GM18502 (cell line): ENCODE measurements around the gene SARNP.

Experiments
- ATAC-seq: cut with Tn5 transposase; IDR thresholded peaks from one replicate; pipeline ENCODE4 v1.9.1; 2021; ENCODE audit warnings: mild to moderate bottlenecking; ENCODE audit not compliant: unreplicated experiment, poor library complexity

Gene SARNP

DNA sequence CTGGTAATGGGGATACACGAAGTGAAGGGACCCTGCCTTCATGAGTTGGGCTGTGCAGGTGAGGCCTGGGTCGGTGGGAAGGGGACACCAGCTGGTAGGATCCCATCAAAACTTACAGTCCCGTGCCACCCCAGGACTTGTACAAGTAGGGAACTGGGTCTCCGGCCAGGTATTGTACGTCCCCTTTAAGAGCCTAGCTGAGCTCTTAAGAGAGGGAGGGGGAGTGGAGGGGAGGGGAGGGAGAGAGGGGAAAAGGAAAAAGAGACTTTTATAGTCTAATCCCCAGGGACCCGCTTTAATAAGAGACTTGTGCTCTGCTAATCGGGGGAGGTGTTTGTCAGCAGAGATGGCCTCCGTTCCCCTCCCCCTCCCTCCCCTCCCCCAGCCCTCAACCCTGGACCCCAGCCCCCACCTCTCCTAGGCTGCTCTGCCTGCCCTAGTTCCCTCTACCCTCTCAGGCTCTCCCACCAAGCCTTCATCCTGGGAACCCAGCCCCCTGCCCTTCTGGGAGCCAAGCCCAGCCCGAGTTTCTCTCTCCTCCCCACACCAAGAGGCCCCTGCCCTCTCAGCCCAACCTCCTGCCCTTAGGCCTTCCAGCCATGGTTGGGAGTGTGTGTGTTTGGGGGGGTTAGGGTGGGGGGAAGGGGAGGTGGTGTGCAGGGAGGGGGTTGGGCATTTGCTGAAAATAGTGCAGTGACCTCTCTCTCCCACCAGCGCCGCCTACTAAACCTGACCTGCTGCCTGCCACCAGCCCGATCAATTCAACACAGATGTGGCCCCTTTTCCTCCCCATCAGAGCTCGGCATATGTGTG lies 72.0 kb downstream of the SARNP start:
- no peak for ATAC-seq

- ATAC-seq, result no peak
These were observed 73.0 kb downstream of the SARNP start for GRCh38 chr12:55744340-55745030.

GRCh38 chr12:55743406-55744339 lies 73.9 kb downstream of the SARNP start:
- peak; percentile 52 for ATAC-seq

DNA sequence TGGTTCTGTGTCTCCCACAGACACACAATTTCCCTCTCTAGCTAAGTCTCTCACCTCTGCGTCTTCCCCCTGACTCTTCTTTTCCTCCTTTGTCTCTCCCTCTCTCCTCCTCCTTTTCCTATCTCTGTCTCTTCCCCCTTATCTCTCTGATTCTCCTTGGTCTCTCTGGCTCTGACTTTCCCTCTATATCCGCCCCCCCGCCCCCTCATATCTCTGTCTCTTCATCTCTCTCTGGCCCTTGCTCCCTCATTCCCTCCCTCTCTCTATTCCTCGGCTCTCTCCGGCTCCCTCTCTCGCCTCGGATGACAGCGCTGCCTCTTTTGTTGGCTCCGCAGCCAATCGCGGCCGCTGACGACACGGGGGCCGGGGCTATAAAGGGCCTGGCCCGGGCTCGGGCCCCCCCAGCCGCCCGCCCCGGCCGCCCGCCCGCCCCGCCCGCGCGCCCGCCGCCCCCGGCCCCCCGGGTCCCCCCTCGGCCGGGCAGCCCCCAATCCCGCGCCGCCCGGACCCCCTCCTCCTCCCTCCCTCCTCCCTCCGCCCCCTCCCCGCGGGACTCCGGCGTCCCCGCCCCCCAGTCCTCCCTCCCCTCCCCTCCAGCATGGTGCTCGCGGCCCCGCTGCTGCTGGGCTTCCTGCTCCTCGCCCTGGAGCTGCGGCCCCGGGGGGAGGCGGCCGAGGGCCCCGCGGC lies 74.7 kb downstream of the SARNP start, which contains the start of gene GDF11:
Gene GDF11 (plus strand): TSS at position 404 of the 687 bp plus-strand sequence. CDS start 195 bp downstream, at position 599.
- ATAC-seq, result peak; percentile 44

- no peak for ATAC-seq
These were observed 75.4 kb downstream of the SARNP start for GRCh38 chr12:55741931-55742680.

DNA sequence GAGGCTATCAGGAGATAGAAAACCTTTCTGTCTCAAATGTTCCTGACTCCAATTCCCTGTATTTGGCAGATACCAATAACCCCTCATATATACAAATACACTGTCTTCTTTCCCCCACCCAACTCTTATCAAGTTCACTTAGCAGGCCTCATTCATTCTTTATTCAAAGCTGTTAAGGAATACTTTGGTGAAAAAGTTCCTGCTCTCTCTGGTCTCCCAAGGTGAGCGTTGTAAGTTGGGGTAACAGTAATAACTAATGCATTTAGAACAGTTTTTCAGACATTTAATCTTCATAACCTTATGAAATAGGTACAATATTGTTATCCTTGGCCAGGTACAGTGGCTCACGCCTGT lies 78.5 kb downstream of the SARNP start:
- no peak for ATAC-seq

GRCh38 chr12:55738123-55739024 lies 79.2 kb downstream of the SARNP start:
- ATAC-seq, result peak; percentile 85

GRCh38 chr12:55737581-55738122 lies 79.9 kb downstream of the SARNP start:
- ATAC-seq, result no peak

GRCh38 chr12:55736780-55737580 lies 80.5 kb downstream of the SARNP start:
- ATAC-seq, result peak; percentile 45

- ATAC-seq, result no peak
These were observed 81.4 kb downstream of the SARNP start for GRCh38 chr12:55736076-55736475.

- no peak for ATAC-seq
These were observed 82.9 kb downstream of the SARNP start for GRCh38 chr12:55734595-55734994.

GRCh38 chr12:55733858-55734257 lies 83.7 kb downstream of the SARNP start:
- no peak for ATAC-seq

DNA sequence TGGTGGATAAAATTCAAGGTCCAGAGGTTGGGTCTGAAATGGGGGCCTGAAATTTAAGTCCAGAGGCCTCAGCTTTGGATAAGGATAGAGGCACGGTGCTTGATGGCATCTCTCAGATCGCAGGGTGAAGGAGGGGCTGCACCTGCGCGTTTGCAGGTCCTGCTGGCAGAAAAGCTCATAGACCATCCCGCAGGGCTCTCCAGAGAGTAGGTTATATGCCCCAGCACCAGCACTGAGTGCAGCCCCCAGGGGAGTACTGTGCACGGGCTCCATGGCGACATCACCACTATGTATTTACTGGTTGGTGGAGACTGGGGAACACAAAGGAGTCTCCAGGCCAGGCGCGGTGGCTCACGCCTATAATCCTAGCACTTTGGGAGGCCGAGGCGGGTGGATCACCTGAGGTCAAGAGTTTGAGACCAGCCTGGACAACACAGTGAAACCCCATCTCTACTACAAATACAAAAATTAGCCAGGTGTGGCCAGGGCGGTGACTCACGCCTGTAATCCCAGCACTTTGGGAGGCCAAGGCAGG lies 84.4 kb downstream of the SARNP start:
- ATAC-seq, result no peak

- ATAC-seq, result no peak
These were observed 85.2 kb downstream of the SARNP start for GRCh38 chr12:55732288-55732687.

DNA sequence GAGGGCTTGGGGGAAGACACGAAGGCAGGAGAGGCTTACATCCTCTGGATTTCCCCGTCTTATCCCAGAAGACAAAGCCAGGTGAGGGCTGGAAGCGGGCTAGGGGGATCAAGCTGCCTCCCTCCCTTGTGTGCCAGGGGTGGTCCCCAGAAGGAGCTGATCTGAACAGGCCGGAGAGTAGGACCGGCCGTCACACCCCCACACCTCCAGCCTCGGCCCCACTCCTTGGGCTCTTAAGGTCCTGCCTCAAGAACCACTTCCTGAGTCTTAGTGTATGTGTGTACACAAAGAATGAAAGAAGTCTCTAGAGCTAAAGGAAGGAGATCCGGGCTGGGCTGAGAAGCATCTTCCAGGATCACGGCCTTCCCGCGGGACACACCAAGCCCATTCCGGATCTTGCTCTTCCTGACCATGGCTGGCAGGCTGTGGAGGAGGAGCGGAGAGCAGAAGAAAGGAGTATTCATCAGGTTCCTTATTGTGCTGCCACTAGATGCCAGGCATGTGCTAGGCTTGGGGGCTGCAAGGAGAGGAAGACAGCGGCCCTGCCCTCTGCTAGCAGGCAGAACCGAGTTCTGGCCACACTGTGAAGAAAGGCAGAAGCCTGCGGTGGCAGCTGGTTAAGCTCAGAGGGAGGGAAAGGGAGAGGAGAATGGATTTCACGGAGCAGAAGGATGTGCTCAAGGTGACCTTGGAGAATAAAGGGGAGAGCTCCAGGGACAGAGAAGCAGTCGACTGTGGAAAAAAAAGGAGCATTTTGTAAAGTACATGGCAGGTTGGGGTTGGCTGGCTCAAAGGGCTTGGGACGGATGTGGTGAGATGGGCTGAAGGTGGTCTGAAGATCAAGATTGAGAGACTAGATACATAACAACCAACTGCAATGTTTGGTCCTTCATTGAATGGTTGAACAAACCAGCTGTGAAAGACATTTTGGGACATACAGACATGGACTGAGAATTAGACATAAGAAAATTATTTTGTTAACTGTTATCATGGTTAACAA lies 87.4 kb downstream of the SARNP start:
- ATAC-seq, result peak; percentile 54
